Measurements from ENCODE around the gene ENSA.

Gene ENSA

GRCh38 chr1:150612014-150612345 is 17.4 kb downstream of the ENSA start:
- H3K9me3 ChIP-seq (ENCODE audit: insufficient read depth, low read length), result no peaks in the 10 kb centered on the region
- peak overlapping the region; percentile 52 for H3K9ac ChIP-seq (ENCODE audit: low read length)
- no peak overlapping the region for H2AFZ ChIP-seq (ENCODE audit: low read depth, low read length, severe bottlenecking)
- peaks cover 5% of the 10 kb centered on the region; the same call in 1 of the 2 replicates for H3K79me2 ChIP-seq (ENCODE audit: insufficient read depth, low read length)
- peak overlapping the region; percentile 94 for H3K27ac ChIP-seq (ENCODE audit: low read depth, low read length)
- no peaks in the 10 kb centered on the region for H3K27me3 ChIP-seq (ENCODE audit: low read length)
- no peaks in the 10 kb centered on the region for H4K20me1 ChIP-seq (ENCODE audit: low read depth, low read length)
- TF ChIP-seq CTCF (IDR thresholded peaks at IDR 0.05; ENCODE audit: insufficient read depth, low read length, poor library complexity, severe bottlenecking), result no peak
- no peak overlapping the region for H3K4me3 ChIP-seq (ENCODE audit: insufficient read depth, low read length, poor library complexity, severe bottlenecking)
- H3K9me2 ChIP-seq (replicated peaks; ENCODE audit: insufficient read depth, low read length), result no peaks in the 10 kb centered on the region
- H3K4me2 ChIP-seq (ENCODE audit: low read depth, low read length, poor library complexity, severe bottlenecking), result peak overlapping the region; percentile 50
- peaks cover 54% of the 10 kb centered on the region for H3F3A ChIP-seq (ENCODE audit: insufficient read depth)
- peaks cover 2% of the 10 kb centered on the region; the same call in 1 of the 2 replicates for H3K36me3 ChIP-seq (ENCODE audit: low read length)

GRCh38 chr1:150610576-150610975 is 18.8 kb downstream of the ENSA start:
- Histone ChIP-seq H3K4me2 (ENCODE audit: low read depth, low read length, poor library complexity, severe bottlenecking) (peak overlapping the region; percentile 50), H4K20me1 (ENCODE audit: low read depth, low read length) (no peaks in the 10 kb centered on the region), H3K36me3 (ENCODE audit: low read length) (no peaks in the 10 kb centered on the region), H3K79me2 (ENCODE audit: insufficient read depth, low read length) (peaks cover 5% of the 10 kb centered on the region; the same call in 1 of the 2 replicates), H3K27me3 (ENCODE audit: low read length) (no peaks in the 10 kb centered on the region), H3K9me3 (ENCODE audit: insufficient read depth, low read length) (no peaks in the 10 kb centered on the region), H3K9me2 (replicated peaks; ENCODE audit: insufficient read depth, low read length) (no peaks in the 10 kb centered on the region), H2AFZ (ENCODE audit: low read depth, low read length, severe bottlenecking) (no peak overlapping the region), H3K9ac (ENCODE audit: low read length) (0 out of 2 replicates have a peak overlapping the region, but pooled peaks have one; percentile 52), H3K4me3 (ENCODE audit: insufficient read depth, low read length, poor library complexity, severe bottlenecking) (no peak overlapping the region), H3K27ac (ENCODE audit: low read depth, low read length) (peak overlapping the region; percentile 94), H3F3A (ENCODE audit: insufficient read depth) (peaks cover 42% of the 10 kb centered on the region)
- TF ChIP-seq CTCF (IDR thresholded peaks at IDR 0.05; ENCODE audit: insufficient read depth, low read length, poor library complexity, severe bottlenecking), result no peak

GRCh38 chr1:150609732-150610131 is 19.7 kb downstream of the ENSA start:
- Histone ChIP-seq H3K27ac (ENCODE audit: low read depth, low read length) (peak overlapping the region; percentile 94), H3K9me3 (ENCODE audit: insufficient read depth, low read length) (no peaks in the 10 kb centered on the region), H3K4me3 (ENCODE audit: insufficient read depth, low read length, poor library complexity, severe bottlenecking) (no peak overlapping the region), H3F3A (ENCODE audit: insufficient read depth) (peaks cover 36% of the 10 kb centered on the region), H4K20me1 (ENCODE audit: low read depth, low read length) (no peaks in the 10 kb centered on the region), H3K4me2 (ENCODE audit: low read depth, low read length, poor library complexity, severe bottlenecking) (no peak overlapping the region), H3K9ac (ENCODE audit: low read length) (no peak overlapping the region), H3K79me2 (ENCODE audit: insufficient read depth, low read length) (peaks cover 5% of the 10 kb centered on the region; the same call in 1 of the 2 replicates), H3K36me3 (ENCODE audit: low read length) (no peaks in the 10 kb centered on the region), H3K9me2 (replicated peaks; ENCODE audit: insufficient read depth, low read length) (no peaks in the 10 kb centered on the region), H2AFZ (ENCODE audit: low read depth, low read length, severe bottlenecking) (no peak overlapping the region), H3K27me3 (ENCODE audit: low read length) (no peaks in the 10 kb centered on the region)
- no peak for TF ChIP-seq EZH2phosphoT487 (conservative IDR thresholded peaks at IDR 0.05; ENCODE audit: low read length)
- TF ChIP-seq CTCF (IDR thresholded peaks at IDR 0.05; ENCODE audit: insufficient read depth, low read length, poor library complexity, severe bottlenecking), result no peak
